GM03348 (cell line): ENCODE results near the gene CHRNA1.
A peak's percentile ranks its signal among the peaks of the same experiment; 100 is the strongest.

Source experiments
- DNase-seq: peaks from one replicate; pipeline ENCODE4 v3.0.0; 2012; ENCODE audit warnings: low spot score

Gene CHRNA1

DNA sequence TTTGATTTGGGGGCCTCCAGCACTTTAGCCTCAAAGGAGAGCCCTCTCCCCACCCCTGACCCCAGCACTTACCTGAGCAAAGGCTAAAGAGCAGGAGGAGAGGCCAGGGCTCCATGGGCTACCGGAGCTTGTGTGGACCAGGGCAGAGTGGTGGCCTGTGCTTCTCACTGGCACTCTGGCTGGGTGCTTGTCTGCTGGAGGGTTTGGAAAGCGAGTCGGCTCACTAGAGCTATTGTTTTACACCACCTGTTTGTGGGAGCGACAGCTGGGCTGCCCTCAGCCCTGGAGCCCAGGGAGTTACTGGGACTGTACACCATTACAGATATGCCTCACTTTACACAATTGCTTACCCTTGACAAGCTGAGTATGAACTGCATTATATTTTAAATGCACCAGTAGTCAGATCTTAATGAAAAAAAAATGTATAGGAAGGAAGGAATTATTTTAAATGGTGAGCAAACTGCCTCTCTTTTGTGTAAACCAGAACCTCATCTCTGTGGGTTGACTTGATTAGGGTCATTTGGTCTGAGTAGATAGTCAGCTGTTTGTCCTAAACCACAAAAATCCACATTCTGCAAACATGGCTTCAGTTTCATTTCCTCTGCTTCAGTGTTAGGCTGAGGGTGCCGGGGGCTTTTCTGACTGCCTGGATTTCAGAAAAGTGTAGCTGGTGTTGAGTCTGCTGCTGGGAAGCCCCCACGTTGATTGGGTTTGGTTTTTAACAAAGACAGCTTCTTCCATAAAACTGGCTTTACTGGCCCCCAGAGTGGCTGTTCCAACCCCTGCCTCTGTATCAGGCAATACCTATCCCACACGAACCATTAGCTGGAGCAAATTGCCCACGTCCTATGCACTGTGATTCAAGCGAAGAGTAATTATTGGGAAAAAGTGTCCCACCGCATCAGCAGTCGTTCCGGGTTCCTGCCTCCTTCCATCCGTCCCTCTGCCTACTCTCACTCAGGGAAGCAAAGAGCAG lies at the start of gene CHRNA1:
Gene CHRNA1 (minus strand): TSS at position 193 of the 976 bp plus-strand sequence. CDS start 78 bp downstream, at position 115.
- DNase-seq, result peak; percentile 29

- DNase-seq, result no peak
Observed at GRCh38 chr2:174812037-174812436, 47.8 kb upstream of the CHRNA1 start.

GRCh38 chr2:174807931-174808330 lies 43.7 kb upstream of the CHRNA1 start:
- no peak for DNase-seq

DNA sequence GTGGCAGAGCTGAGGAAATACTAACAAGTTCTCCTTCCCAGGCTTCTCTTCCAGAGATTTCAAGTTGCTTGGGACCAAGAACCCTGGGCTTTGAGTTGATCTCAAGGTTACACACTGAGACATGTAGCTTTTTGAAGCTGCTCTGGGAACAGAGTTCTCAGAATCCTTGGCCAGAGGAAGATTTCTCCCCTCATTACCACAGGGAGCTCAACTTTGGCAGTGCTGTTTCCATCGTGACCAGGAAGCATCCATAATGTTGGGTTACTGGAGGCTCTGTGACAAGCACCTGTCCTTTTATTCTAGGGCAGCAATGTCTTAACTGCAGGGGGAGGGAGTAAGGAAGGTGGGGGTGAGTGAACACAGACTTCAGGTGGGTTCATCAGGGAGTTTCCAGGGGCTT lies 41.5 kb upstream of the CHRNA1 start:
- DNase-seq, result no peak

DNA sequence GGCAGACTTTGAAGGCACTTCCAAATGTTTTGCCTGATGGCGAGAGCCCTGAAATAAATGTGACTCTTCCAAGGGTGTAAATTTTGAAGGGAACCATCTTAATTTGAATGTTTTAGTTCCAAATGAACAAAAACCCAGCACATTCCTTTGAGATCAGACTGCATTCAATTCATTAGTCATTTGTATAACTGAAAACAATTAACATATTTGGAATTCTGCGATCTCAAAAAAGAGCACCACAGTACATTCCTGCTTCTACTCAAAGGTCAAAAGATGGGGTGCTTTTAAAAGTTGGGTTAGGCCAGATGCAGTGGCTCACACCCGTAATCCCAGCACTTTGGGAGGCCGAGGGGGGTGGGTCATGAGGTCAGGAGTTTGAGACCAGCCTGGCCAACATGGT lies 38.2 kb upstream of the CHRNA1 start:
- DNase-seq, result peak; percentile 77

DNA sequence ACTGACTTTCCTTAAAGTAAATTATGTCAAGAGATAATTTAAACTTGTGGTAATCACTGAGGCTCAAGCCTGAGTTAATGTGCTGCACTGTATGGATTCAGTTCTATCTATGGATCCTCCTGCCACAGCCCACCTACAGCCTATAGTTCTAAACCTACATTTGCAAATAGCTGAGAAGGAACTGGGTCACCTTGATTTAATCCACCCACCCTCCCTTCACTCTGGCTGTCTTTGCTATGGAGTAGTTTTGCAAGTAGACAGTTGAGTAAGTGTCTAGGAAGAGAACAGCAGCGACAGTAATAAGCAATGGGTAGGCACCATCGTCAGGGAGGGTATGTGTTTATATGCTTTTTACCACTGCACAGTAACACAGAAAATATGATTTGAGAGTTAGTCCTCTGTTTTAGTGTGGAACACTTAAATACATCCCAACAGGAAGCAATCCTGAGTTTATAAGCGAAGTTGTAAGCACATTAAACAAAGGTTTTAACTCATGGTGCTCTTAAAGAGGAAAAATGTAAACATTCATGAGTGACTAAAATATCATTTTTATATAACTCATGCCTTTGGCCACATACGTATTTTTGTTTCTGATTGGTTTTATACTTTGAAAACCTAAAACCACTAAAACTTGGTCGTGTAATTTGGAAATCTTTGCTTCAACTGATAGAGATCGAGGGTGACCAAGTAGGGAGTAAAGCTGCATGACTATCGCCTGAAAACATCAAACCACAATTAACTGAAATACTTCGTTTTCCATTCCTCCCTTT lies 36.3 kb upstream of the CHRNA1 start:
- no peak for DNase-seq

DNA sequence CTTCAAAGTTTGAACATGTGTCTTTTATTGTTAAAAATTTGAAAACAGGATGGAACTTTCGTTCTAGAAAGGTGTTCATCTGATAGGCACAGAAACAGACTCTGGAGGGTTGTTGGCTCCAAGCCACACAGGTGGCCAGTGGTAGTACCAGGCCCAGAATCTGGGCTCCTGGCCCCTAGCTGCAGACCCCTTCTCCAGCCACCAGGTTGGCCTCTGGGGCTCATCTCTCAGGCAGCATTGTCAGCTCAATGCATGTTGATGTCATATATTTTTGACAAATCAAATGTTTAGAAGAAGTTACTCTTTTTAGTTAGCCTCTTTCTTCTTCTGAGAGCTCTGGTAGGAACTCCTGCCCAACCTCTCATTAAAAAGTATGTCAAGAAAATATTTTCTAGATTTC lies 34.5 kb upstream of the CHRNA1 start:
- no peak for DNase-seq

DNA sequence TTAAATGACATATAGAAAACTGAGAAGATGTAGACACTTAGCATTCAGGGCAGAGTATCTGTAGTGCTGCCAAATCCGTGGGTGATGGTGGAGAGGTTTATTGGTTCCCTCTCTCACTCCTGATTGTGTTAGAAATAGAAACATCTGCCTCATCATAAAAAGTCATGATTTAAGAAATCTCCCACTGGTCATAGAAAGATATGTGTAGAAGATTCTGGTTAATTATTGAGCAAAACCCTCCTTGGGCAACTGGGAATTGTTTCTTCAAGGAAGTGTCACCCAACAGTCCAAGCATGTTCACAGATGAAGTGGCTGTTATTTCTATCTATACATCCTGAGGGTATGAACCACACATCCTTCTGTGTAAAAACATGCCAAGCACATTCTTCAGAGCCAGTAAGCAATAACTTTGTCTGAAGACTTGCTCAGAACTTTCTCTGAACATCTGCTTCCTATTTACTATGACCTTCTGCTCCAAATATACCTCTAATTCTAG lies 33.6 kb upstream of the CHRNA1 start:
- peak; percentile 43 for DNase-seq

DNA sequence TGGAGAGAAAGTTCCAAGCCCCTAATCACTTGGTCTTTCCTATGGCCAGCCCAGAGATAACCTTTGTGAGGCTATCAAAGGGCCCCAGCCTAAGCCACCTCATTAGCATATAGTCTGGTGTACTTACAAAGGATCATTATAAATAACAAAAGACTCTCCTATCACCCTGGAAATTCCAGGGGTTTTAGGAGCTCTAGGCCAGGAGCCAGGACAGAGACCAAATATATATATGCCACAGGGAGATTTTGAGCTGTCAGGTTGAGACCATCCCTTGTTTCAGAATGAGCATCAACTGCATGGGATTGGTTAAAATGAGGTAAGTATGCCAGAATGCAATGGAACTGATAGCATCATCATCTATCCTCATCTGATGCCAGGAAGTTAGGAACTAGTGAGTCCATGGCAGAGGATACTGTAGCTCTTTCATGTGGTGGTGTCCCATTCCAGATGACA lies 32.1 kb upstream of the CHRNA1 start:
- no peak for DNase-seq

DNA sequence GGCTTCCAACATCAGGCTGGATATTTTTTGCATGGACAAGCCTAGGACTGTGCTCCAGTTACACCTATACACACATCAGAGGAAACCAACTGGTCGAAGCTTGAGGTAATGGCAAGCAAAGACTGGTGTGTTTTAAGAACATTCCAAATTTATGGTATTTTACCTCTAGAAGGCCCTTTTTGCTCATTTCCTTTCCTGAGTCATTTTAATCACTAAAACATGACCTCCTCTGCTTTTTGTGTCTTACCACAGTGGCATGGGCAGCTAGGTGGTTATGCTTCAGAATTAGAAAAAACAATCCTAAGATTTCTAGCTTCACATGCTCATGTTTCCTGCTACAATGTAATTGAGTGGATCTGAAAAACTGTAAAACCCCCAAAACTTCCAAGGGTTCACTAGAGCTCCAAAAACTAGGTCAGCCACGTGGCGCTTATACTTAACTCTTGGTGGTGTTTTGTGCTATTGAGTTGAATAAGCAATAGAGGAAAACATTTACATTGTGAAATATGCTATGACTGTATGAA lies 30.6 kb upstream of the CHRNA1 start:
- DNase-seq, result no peak

- DNase-seq, result no peak
Observed at GRCh38 chr2:174792309-174793025, 28.2 kb upstream of the CHRNA1 start.

DNA sequence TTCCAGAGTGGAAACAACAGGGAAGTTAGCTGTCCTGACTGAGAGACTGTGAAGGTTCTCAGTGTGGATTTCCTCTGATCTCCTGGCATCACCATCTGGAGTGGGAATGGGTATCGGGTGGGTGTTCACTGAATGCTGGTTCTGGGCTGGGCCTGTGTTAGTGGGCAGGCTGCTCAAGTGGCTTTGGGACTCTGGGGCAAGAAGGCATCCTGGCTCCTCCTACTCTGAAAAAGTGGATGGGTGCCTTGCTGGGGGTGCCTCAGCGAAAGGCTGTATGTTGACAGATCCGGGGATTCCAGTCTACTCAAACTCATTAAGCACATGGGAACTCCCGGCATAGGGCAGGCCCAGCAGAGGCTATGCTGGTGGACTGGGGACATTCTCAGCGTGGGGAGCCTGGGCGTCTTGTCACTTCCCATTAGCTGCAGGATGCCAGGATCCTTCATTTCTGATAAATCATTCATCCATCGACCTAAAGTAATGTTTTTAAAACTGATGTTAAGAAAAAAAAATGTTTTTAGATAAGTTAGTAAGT lies 27.5 kb upstream of the CHRNA1 start:
- DNase-seq, result no peak

- no peak for DNase-seq
Observed at GRCh38 chr2:174791020-174791419, 26.7 kb upstream of the CHRNA1 start.

DNA sequence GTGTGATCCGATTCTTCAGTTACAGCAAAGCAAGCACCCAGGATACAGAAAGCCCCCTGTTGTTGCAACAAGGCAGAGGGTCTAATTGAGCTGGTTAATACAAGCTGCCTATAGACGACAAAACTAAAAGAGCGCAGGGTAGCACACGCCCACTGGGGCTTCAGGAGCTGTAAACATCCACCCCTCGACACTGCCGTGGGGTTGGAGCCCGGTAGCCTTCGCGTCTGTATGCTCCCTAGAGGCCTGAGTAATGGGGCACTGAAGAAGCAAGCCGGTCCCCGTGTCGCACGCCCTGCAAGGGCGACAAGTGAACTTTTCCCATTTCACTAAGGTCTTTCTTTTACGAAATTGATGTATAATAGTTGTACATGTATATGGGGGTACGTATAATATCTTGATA lies 24.7 kb upstream of the CHRNA1 start:
- DNase-seq, result no peak

- peak; percentile 68 for DNase-seq
Observed at GRCh38 chr2:174788291-174788929, 24.1 kb upstream of the CHRNA1 start.

DNA sequence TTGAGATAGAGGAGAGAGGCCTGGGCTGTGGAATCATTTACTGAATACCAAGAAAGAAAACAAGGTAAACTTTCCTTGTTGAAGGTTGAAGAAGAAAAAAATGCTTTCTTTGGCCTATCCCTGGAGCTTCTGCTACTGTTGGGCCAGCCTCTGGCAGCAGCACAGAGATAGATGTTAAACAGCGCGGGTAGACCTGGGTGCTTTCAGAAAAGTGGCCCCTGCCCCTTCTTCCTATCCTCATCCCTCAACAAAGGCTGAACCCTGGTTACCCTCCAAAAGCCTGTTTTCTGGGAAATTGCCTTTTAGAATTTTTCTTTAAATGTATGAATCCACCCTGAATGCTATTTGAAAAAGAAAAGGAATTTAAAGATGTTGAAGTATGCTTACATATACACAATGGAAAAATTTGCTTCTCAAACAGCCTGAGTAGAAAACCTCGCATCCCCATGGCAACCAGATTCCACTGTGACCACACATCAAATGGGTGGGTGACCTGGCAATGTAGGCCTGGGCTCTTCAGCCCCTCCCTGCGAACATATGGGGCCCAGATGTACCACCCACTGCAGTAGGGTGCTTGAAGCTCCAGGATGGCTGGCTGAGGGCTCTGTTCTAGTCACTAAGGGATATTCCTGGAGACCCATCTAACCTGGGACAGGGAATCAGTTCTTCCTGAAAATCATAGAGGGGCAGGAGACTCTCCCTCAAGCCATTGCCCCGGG lies 23.4 kb upstream of the CHRNA1 start:
- peak; percentile 94 for DNase-seq

GRCh38 chr2:174786066-174786725 lies 21.9 kb upstream of the CHRNA1 start:
- DNase-seq, result peak; percentile 37

- DNase-seq, result no peak
Observed at GRCh38 chr2:174785481-174785880, 21.2 kb upstream of the CHRNA1 start.

DNA sequence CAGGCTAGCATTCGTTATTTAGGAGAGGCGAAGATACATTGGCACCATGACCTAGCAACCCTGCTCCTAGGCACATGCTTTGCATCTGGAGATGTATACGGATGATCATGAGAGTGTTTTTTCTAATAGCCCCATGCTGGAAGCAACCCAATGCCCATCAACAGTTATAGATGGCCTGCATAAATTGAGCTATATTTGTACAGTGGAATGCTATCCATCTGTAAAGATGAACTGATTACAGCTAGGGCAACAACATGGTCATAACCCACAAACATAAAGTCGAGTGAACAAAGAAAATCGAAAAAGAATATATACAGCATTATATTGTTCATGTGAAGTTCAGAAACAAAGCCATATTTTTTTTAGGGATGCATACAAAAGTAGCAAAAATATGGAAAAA lies 20.6 kb upstream of the CHRNA1 start:
- no peak for DNase-seq

GRCh38 chr2:174784316-174784715 lies 20.0 kb upstream of the CHRNA1 start:
- DNase-seq, result no peak
